ENCODE data around the gene VAC14.

VAC14 gene

GRCh38 chr16:70653809-70654771 is 146.9 kb downstream of the VAC14 start:
- TF ChIP-seq, protein P1, sequence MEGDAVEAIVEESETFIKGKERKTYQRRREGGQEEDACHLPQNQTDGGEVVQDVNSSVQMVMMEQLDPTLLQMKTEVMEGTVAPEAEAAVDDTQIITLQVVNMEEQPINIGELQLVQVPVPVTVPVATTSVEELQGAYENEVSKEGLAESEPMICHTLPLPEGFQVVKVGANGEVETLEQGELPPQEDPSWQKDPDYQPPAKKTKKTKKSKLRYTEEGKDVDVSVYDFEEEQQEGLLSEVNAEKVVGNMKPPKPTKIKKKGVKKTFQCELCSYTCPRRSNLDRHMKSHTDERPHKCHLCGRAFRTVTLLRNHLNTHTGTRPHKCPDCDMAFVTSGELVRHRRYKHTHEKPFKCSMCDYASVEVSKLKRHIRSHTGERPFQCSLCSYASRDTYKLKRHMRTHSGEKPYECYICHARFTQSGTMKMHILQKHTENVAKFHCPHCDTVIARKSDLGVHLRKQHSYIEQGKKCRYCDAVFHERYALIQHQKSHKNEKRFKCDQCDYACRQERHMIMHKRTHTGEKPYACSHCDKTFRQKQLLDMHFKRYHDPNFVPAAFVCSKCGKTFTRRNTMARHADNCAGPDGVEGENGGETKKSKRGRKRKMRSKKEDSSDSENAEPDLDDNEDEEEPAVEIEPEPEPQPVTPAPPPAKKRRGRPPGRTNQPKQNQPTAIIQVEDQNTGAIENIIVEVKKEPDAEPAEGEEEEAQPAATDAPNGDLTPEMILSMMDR (IDR thresholded peaks at IDR 0.05; ENCODE audit: extremely low read depth, insufficient read depth, missing control alignments): peak; percentile 82
- peak; percentile 83 for DNase-seq (ENCODE audit: low spot score)
- in situ Hi-C loops (cut with MboI; ENCODE audit: low pct_unique_long_range_greater_than_20kb, low sequenced_read_pairs, unreplicated experiment): no loop called here

GRCh38 chr16:70653406-70653805 is 147.6 kb downstream of the VAC14 start:
- TF ChIP-seq, protein P1 (IDR thresholded peaks at IDR 0.05; ENCODE audit: extremely low read depth, insufficient read depth, missing control alignments): no peak
- DNase-seq (ENCODE audit: low spot score): no peak
- in situ Hi-C loops (cut with MboI; ENCODE audit: low pct_unique_long_range_greater_than_20kb, low sequenced_read_pairs, unreplicated experiment): no loop called here

GRCh38 chr16:70652322-70652721 is 148.6 kb downstream of the VAC14 start:
- DNase-seq (ENCODE audit: low spot score): no peak
- in situ Hi-C loops (cut with MboI; ENCODE audit: low pct_unique_long_range_greater_than_20kb, low sequenced_read_pairs, unreplicated experiment): no loop called here
- TF ChIP-seq, protein P1 (IDR thresholded peaks at IDR 0.05; ENCODE audit: extremely low read depth, insufficient read depth, missing control alignments): no peak

- DNase-seq (ENCODE audit: low spot score): no peak
- in situ Hi-C loops (cut with MboI; ENCODE audit: low pct_unique_long_range_greater_than_20kb, low sequenced_read_pairs, unreplicated experiment): no loop called here
- TF ChIP-seq, protein P1 (IDR thresholded peaks at IDR 0.05; ENCODE audit: extremely low read depth, insufficient read depth, missing control alignments): no peak
These were observed 149.4 kb downstream of the VAC14 start for GRCh38 chr16:70651524-70651923.

DNA sequence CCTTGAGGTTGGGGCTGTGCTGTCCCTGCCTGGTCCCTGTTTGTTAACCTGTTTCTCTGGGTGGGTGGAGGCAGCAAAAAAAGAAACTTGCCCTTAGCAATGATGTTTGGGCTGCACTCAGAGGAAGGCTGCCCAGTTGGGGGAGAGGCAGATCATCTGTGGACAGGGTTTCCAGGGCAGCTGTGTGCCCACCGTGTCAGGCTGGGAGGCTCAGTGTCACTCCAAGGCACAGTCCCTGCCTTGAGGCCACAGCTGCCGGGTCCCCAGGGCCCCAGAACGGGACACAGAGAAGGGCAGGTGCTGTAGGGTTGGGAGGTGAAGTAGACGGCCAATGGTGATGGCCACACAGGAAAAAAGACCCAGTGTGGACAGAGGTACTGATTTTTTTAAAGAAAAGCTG is 150.7 kb downstream of the VAC14 start:
- DNase-seq (ENCODE audit: low spot score): no peak
- in situ Hi-C loops (cut with MboI; ENCODE audit: low pct_unique_long_range_greater_than_20kb, low sequenced_read_pairs, unreplicated experiment): no loop called here
- TF ChIP-seq, protein P1 (IDR thresholded peaks at IDR 0.05; ENCODE audit: extremely low read depth, insufficient read depth, missing control alignments): no peak

DNA sequence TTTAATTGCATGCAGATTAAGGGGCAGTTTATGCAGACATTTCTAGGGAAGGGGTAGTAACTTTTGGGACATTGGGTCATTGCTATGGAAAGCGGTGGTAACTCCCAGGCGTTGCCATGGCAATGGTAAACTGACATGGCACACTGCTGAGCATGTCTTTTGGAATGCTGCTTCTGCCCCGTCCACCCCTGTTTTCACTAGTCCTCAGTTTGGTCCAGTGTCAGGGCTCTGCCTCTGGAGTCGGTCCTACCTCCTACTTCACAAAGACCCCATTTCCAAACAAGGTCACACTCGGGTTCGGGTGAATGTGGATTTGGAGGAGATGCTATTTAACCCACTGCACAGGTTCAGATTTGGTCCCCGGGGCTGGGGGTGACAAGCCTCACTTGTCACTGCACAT is 151.7 kb downstream of the VAC14 start:
- TF ChIP-seq, protein P1 (IDR thresholded peaks at IDR 0.05; ENCODE audit: extremely low read depth, insufficient read depth, missing control alignments): no peak
- in situ Hi-C loops (cut with MboI; ENCODE audit: low pct_unique_long_range_greater_than_20kb, low sequenced_read_pairs, unreplicated experiment): no loop called here
- no peak for DNase-seq (ENCODE audit: low spot score)
